ENCODE data around the gene LTBP3. TPM values are rescaled to one million over a fixed set of nuclear protein-coding genes. Genes with fewer than 3 reads are reported as not detected.

Gene LTBP3
- total and polyA plus RNA-seq, 2 donors (not counting 3 experiments of a cell fraction or from before 2014, with no cell fraction given) = 120 to 209 TPM

DNA sequence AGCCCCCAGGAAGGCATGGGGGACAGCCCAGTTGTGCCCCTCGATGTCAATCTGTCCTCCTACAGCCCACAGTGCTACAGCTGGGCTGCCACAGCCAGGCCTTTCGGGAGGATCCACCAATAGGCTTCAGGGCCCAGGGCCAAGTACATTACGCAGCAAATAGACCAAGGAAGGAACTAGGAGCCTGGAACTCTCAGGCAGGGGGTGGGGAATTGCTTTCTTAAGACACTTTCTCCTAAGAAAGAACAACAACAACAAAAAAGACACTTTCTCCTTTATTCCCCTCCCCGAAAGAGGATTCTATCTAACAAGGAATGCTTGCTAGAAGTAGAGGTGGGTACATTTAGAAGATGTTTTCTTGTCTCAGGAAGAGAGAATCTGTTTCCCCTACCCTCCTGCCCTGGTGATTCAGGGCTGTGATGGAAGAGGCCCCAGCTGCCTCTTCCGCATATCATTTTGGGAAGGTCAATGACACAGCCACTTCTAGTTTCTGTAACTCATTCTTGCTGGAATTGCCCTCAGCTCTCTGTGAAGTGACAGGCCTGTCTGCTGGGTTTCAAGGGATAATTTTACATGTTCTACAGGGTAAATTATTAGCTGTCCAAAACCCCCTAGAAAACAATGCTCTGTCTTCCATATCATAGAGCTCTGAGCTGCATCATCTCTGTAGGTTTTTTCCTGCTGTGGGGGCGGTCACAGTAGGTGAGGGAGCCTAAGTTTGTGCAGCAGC, 65.4 kb downstream of the LTBP3 start:
- FAIRE-seq (peak; percentile 12), DNase-seq (ENCODE audit: low read depth, low spot score) (peak; percentile 81)
- Histone ChIP-seq H3K9me1 (replicated peaks; ENCODE audit: control insufficient read depth, extremely low read depth, insufficient read depth, low read length) (no peaks in the 10 kb centered on the region), H4K20me1 (replicated peaks; ENCODE audit: control insufficient read depth, extremely low read depth, insufficient read depth, low read length) (no peaks in the 10 kb centered on the region), H3K36me3 (ENCODE audit: control insufficient read depth in 2 of 2, extremely low read depth in 1 of 2, insufficient read depth in 2 of 2, low read length in 2 of 2) (no peaks in the 10 kb centered on the region), H3K4me3 (replicated peaks in 1 of 3; ENCODE audit: insufficient read depth in 1 of 3, low read depth in 1 of 3, low read length in 3 of 3) (no peak overlapping the region), H3K27ac (ENCODE audit: insufficient read depth, low read depth, low read length) (peak overlapping the region; percentile 81), H3K9me3 (replicated peaks; ENCODE audit: control insufficient read depth, insufficient read depth, low read length) (no peaks in the 10 kb centered on the region), H3K4me2 (ENCODE audit: insufficient read depth, low read length) (peak overlapping the region; percentile 38), H3K9ac (replicated peaks; ENCODE audit: extremely low read depth, insufficient read depth, low read length) (peak overlapping the region; percentile 36), H2AFZ (ENCODE audit: low read depth, low read length) (no peak overlapping the region), H3K79me2 (ENCODE audit: control insufficient read depth, insufficient read depth, low read length) (peaks cover 10% of the 10 kb centered on the region), H3K4me1 (ENCODE audit: control insufficient read depth, extremely low read depth, insufficient read depth, low read length) (peaks cover 81% of the 10 kb centered on the region), H3K27me3 (ENCODE audit: control insufficient read depth in 2 of 2, insufficient read depth in 2 of 2, low read length in 2 of 2) (no peaks in the 10 kb centered on the region)
- no TSS peak for BruUV-seq (replicated peaks)
- TF ChIP-seq JUN (IDR thresholded peaks at IDR 0.05; ENCODE audit: borderline replicate concordance, insufficient read depth, insufficient read length, low read depth) (no peak), FOS (IDR thresholded peaks at IDR 0.05; ENCODE audit: borderline replicate concordance, insufficient read depth, low read length) (peak; percentile 44), POLR2A (IDR thresholded peaks at IDR 0.05; ENCODE audit: low read depth, low read length) (no peak), MYC (IDR thresholded peaks at IDR 0.05; ENCODE audit: low read depth, low read length) (no peak)
- TF ChIP-seq, protein P1, sequence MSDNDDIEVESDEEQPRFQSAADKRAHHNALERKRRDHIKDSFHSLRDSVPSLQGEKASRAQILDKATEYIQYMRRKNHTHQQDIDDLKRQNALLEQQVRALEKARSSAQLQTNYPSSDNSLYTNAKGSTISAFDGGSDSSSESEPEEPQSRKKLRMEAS (IDR thresholded peaks at IDR 0.05; ENCODE audit: insufficient read depth, insufficient read length) = no peak
- intact Hi-C loops (cut with micrococcal nuclease) (no loop called here), dilution Hi-C loops (cut with MboI; ENCODE audit: extremely low pct_ligation_motif_present, low sequenced_read_pairs) (no loop called here)
- ChIA-PET CTCF (interaction anchor here (1.1 to 13.9 kb wide), 5 partner anchors 15 to 51 kb away, joined by 5 to 247 read pairs (median 5); no protein-coding TSS in a partner anchor), POLR2A (interaction anchor here (0.6 to 9.4 kb wide), 9 partner anchors 10 to 231 kb away, joined by 3 to 204 read pairs (median 4); partner anchors contain the start of genes MALAT1, NEAT1 and POLA2)

DNA sequence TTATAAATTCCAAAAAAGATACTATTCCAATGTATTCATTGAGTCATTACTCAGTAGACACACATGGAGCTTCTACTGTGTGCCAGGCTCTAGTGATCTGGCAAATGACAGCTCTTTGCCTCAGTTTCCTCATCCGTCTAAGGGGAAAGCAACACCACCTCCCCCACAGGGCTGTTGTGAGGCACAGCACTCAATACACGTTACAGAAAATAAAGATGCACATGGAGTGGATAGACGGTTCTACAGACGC, 65.8 kb downstream of the LTBP3 start:
- CTCF ChIA-PET = interaction anchor here (1.1 to 13.9 kb wide), 6 partner anchors 14 to 76 kb away, joined by 3 to 247 read pairs (median 6); no protein-coding TSS in a partner anchor
- Histone ChIP-seq H3K4me1 (ENCODE audit: control insufficient read depth, extremely low read depth, insufficient read depth, low read length) (peaks cover 82% of the 10 kb centered on the region), H4K20me1 (replicated peaks; ENCODE audit: control insufficient read depth, extremely low read depth, insufficient read depth, low read length) (no peaks in the 10 kb centered on the region), H2AFZ (ENCODE audit: low read depth, low read length) (no peak overlapping the region), H3K79me2 (ENCODE audit: control insufficient read depth, insufficient read depth, low read length) (peaks cover 8% of the 10 kb centered on the region), H3K9me1 (replicated peaks; ENCODE audit: control insufficient read depth, extremely low read depth, insufficient read depth, low read length) (no peaks in the 10 kb centered on the region), H3K36me3 (ENCODE audit: control insufficient read depth in 2 of 2, extremely low read depth in 1 of 2, insufficient read depth in 2 of 2, low read length in 2 of 2) (no peaks in the 10 kb centered on the region), H3K27me3 (ENCODE audit: control insufficient read depth in 2 of 2, insufficient read depth in 2 of 2, low read length in 2 of 2) (no peaks in the 10 kb centered on the region), H3K27ac (ENCODE audit: insufficient read depth, low read depth, low read length) (peak overlapping the region; percentile 81), H3K4me2 (ENCODE audit: insufficient read depth, low read length) (peak overlapping the region; percentile 38), H3K9me3 (replicated peaks; ENCODE audit: control insufficient read depth, insufficient read depth, low read length) (no peaks in the 10 kb centered on the region), H3K9ac (replicated peaks; ENCODE audit: extremely low read depth, insufficient read depth, low read length) (peak overlapping the region; percentile 36), H3K4me3 (replicated peaks in 1 of 3; ENCODE audit: insufficient read depth in 1 of 3, low read depth in 1 of 3, low read length in 3 of 3) (no peak overlapping the region)
- no peak for FAIRE-seq
- DNase-seq (ENCODE audit: low read depth, low spot score) = no peak
- intact Hi-C loops (cut with micrococcal nuclease) = no loop called here
- BruUV-seq (replicated peaks) = no TSS peak
- no peak for TF ChIP-seq GATA2 (IDR thresholded peaks at IDR 0.05; ENCODE audit: insufficient read depth, insufficient read length, low read depth, low read length)
- no peak for TF ChIP-seq JUN (IDR thresholded peaks at IDR 0.05; ENCODE audit: borderline replicate concordance, insufficient read depth, insufficient read length, low read depth)
- no peak for TF ChIP-seq MYC (IDR thresholded peaks at IDR 0.05; ENCODE audit: low read depth, low read length)
- TF ChIP-seq POLR2AphosphoS5 (IDR thresholded peaks at IDR 0.05; ENCODE audit: insufficient read depth, low read depth, low read length) = no peak
- TF ChIP-seq FOS (IDR thresholded peaks at IDR 0.05; ENCODE audit: borderline replicate concordance, insufficient read depth, low read length) = no peak
- TF ChIP-seq POLR2A (IDR thresholded peaks at IDR 0.05; ENCODE audit: low read depth, low read length) = peak; percentile 7
- TF ChIP-seq, protein P1 (IDR thresholded peaks at IDR 0.05; ENCODE audit: insufficient read depth, insufficient read length) = no peak
- dilution Hi-C loops (cut with MboI; ENCODE audit: extremely low pct_ligation_motif_present, low sequenced_read_pairs) = no loop called here
- POLR2A ChIA-PET = interaction anchor here (0.8 to 9.4 kb wide), 9 partner anchors 10 to 111 kb away, joined by 3 to 204 read pairs (median 4); partner anchors contain the start of genes MALAT1 and NEAT1

Data from endothelial cell of umbilical vein (primary cell).